Measurements from ENCODE around the gene TRIO.

DNA sequence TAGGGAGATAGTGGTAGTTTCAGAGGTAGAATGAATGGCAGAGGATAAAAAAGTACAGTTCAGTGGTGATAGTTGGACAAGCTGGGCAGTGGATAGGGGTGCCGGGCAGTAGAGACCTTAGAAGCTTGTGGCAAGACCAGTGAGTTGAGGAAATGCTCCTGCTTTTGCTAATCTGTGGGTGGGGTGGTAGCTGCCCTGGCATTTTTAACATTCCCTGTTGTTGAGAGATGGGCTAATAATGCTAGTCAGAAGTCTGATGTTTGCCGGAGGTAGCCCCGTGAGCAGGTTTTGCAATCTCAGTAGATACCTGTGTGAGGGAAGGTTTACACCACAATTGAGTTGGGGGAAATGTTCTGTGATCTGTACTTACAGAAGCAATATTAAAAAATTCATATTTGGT is 91.1 kb downstream of the TRIO start:
- TF ChIP-seq REST (tag by site-specific recombination; IDR thresholded peaks at IDR 0.05) = no peak
- no peak for TF ChIP-seq CTCF (tag by site-specific recombination; IDR thresholded peaks at IDR 0.05)
- TF ChIP-seq ZNF174 (tag by site-specific recombination; IDR thresholded peaks at IDR 0.05) = no peak
- TF ChIP-seq TCF7L2 (IDR thresholded peaks at IDR 0.05; ENCODE audit: borderline replicate concordance, low read depth, low read length) = no peak
- TF ChIP-seq ZNF114 (tag by site-specific recombination; IDR thresholded peaks at IDR 0.05) = no peak
- TF ChIP-seq IKZF3 (tag by site-specific recombination; IDR thresholded peaks at IDR 0.05) = no peak
- no peak for TF ChIP-seq ZNF214 (tag by site-specific recombination; IDR thresholded peaks at IDR 0.05; ENCODE audit: borderline replicate concordance)
- TF ChIP-seq ZNF169 (tag by site-specific recombination; IDR thresholded peaks at IDR 0.05) = no peak
- no peak for TF ChIP-seq ZNF785 (tag by site-specific recombination; IDR thresholded peaks at IDR 0.05)
- TF ChIP-seq ZNF121 (tag by site-specific recombination; IDR thresholded peaks at IDR 0.05) = no peak
- no peak for TF ChIP-seq HOXC10 (CRISPR knock-in tag; IDR thresholded peaks at IDR 0.05)
